ENCODE measurements around the gene LMX1A. TPM values are rescaled to one million over a fixed set of nuclear protein-coding genes. Genes with fewer than 3 reads are reported as not detected.

Gene LMX1A
- total RNA-seq, 1 experiment from 2014 or later: not detected

GRCh38 chr1:165218731-165219130, 137.8 kb downstream of the LMX1A start:
- POLR2A ChIA-PET (ENCODE audit: low non-redundant PET): no interaction called here
- no peak for DNase-seq (ENCODE audit: low spot score)
- H3K36me3 ChIP-seq (ENCODE audit: insufficient read depth, low read length, poor library complexity, severe bottlenecking): no peaks in the 10 kb centered on the region

GRCh38 chr1:165217958-165218357, 138.6 kb downstream of the LMX1A start:
- H3K4me1 ChIP-seq (ENCODE audit: insufficient read depth, low read length, poor library complexity, severe bottlenecking): no peaks in the 10 kb centered on the region
- CTCF ChIA-PET: no interaction called here
- DNase-seq (ENCODE audit: low spot score): no peak
- no peak overlapping the region for H3K4me3 ChIP-seq (ENCODE audit: low read depth, low read length, poor library complexity, severe bottlenecking)
- intact Hi-C loops (cut with micrococcal nuclease; ENCODE audit: unreplicated experiment): no loop called here
- H3K27ac ChIP-seq (ENCODE audit: low read depth, low read length, poor library complexity, severe bottlenecking): no peak overlapping the region
- H3K9me3 ChIP-seq (ENCODE audit: low read depth, low read length, poor library complexity, severe bottlenecking): no peaks in the 10 kb centered on the region
- POLR2A ChIA-PET (ENCODE audit: low non-redundant PET): no interaction called here
- no peak for TF ChIP-seq CTCF (conservative IDR thresholded peaks at IDR 0.05; ENCODE audit: low read depth, low read length)
- no peak for TF ChIP-seq EZH2 (IDR thresholded peaks at IDR 0.05; ENCODE audit: borderline replicate concordance, low read depth, low read length, poor library complexity, severe bottlenecking)
- BruUV-seq (replicated peaks): no TSS peak
- H3K27me3 ChIP-seq (replicated peaks; ENCODE audit: insufficient read depth, low read depth, low read length, poor library complexity): no peaks in the 10 kb centered on the region
- no peaks in the 10 kb centered on the region for H3K36me3 ChIP-seq (ENCODE audit: insufficient read depth, low read length, poor library complexity, severe bottlenecking)

More at GRCh38 chr1:165218731-165219130, 137.8 kb downstream of the LMX1A start:
- TF ChIP-seq EZH2 (IDR thresholded peaks at IDR 0.05; ENCODE audit: borderline replicate concordance, low read depth, low read length, poor library complexity, severe bottlenecking) (no peak), CTCF (conservative IDR thresholded peaks at IDR 0.05; ENCODE audit: low read depth, low read length) (no peak)
- Histone ChIP-seq H3K27ac (ENCODE audit: low read depth, low read length, poor library complexity, severe bottlenecking) (no peak overlapping the region), H3K9me3 (ENCODE audit: low read depth, low read length, poor library complexity, severe bottlenecking) (no peaks in the 10 kb centered on the region), H3K27me3 (replicated peaks; ENCODE audit: insufficient read depth, low read depth, low read length, poor library complexity) (no peaks in the 10 kb centered on the region), H3K4me3 (ENCODE audit: low read depth, low read length, poor library complexity, severe bottlenecking) (no peak overlapping the region), H3K4me1 (ENCODE audit: insufficient read depth, low read length, poor library complexity, severe bottlenecking) (no peaks in the 10 kb centered on the region)
- intact Hi-C loops (cut with micrococcal nuclease; ENCODE audit: unreplicated experiment): no loop called here
- CTCF ChIA-PET: no interaction called here
- no TSS peak for BruUV-seq (replicated peaks)

- intact Hi-C loops (cut with micrococcal nuclease; ENCODE audit: unreplicated experiment): no loop called here
- ChIA-PET CTCF (no interaction called here), POLR2A (ENCODE audit: low non-redundant PET) (no interaction called here)
- no peak for TF ChIP-seq CTCF (conservative IDR thresholded peaks at IDR 0.05; ENCODE audit: low read depth, low read length)
- TF ChIP-seq EZH2 (IDR thresholded peaks at IDR 0.05; ENCODE audit: borderline replicate concordance, low read depth, low read length, poor library complexity, severe bottlenecking): no peak
- no peaks in the 10 kb centered on the region for H3K9me3 ChIP-seq (ENCODE audit: low read depth, low read length, poor library complexity, severe bottlenecking)
- no peaks in the 10 kb centered on the region for H3K36me3 ChIP-seq (ENCODE audit: insufficient read depth, low read length, poor library complexity, severe bottlenecking)
- no peaks in the 10 kb centered on the region for H3K4me1 ChIP-seq (ENCODE audit: insufficient read depth, low read length, poor library complexity, severe bottlenecking)
- H3K4me3 ChIP-seq (ENCODE audit: low read depth, low read length, poor library complexity, severe bottlenecking): no peak overlapping the region
- no peaks in the 10 kb centered on the region for H3K27me3 ChIP-seq (replicated peaks; ENCODE audit: insufficient read depth, low read depth, low read length, poor library complexity)
- DNase-seq (ENCODE audit: low spot score): no peak
- no peak overlapping the region for H3K27ac ChIP-seq (ENCODE audit: low read depth, low read length, poor library complexity, severe bottlenecking)
- no TSS peak for BruUV-seq (replicated peaks)
These were observed 140.3 kb downstream of the LMX1A start for GRCh38 chr1:165216254-165216653.
